Transverse colon (tissue), 3 donors: ENCODE measurements around the gene NUMA1.

ENCODE experiments used
- CTCF ChIP-seq, 5 experiments: fragments of 200-600 bp in 3 of 5; fragments of 450-650 bp in 2 of 5; sonication (generic) in 3 of 5; IDR thresholded peaks; 1 replicate in 2 of 5; 2 replicates in 3 of 5; pipeline ENCODE4 v1.5.1; 2016 to 2017; ENCODE audit warnings: antibody characterized with exemption in 5 of 5, inconsistent platforms in 3 of 5, mild to moderate bottlenecking in 2 of 5, moderate library complexity in 1 of 5
- POLR2A ChIP-seq: fragments of 450-650 bp; IDR thresholded peaks from one replicate; pipeline ENCODE4 v1.6.1; 2016; ENCODE audit warnings: antibody characterized with exemption, mild to moderate bottlenecking, moderate library complexity

- no peak for TF ChIP-seq CTCF (IDR thresholded peaks at IDR 0.05)
- no peak for TF ChIP-seq POLR2A
Observed at GRCh38 chr11:72001285-72001684, 79.1 kb downstream of the NUMA1 start.
